Muscle layer of colon (tissue), 2 donors: ENCODE measurements around the gene CACHD1.
"Not testable (repeated sequence)": the region's sequence is repeated elsewhere in the genome, so short reads cannot be mapped to it uniquely, and the experiment has no call there.

Experiments used
- H3K27ac ChIP-seq: one replicate; pipeline ENCODE4 v1.7.0; 2013; ENCODE audit warnings: low read depth, mild to moderate bottlenecking, low read length, moderate library complexity
- H3K27me3 ChIP-seq, 2 donors: one replicate each; pipeline ENCODE4 v1.7.0; 2013; ENCODE audit warnings: low read length in 2 of 2, mild to moderate bottlenecking in 2 of 2; ENCODE audit not compliant: insufficient read depth in 2 of 2, control insufficient read depth in 1 of 2
- H3K36me3 ChIP-seq: one replicate; pipeline ENCODE4 v1.7.0; 2013; ENCODE audit warnings: mild to moderate bottlenecking, low read length; ENCODE audit not compliant: insufficient read depth
- H3K4me1 ChIP-seq: one replicate; pipeline ENCODE4 v1.7.0; 2013; ENCODE audit warnings: mild to moderate bottlenecking, low read length; ENCODE audit not compliant: insufficient read depth
- H3K4me3 ChIP-seq, 2 donors: one replicate each; pipeline ENCODE4 v1.7.0; 2013; ENCODE audit warnings: low read length in 2 of 2, low read depth in 1 of 2, mild to moderate bottlenecking in 1 of 2, moderate library complexity in 1 of 2
- H3K9ac ChIP-seq: one replicate; pipeline ENCODE4 v1.7.0; 2013; ENCODE audit warnings: low read length
- H3K9me3 ChIP-seq: one replicate; pipeline ENCODE4 v1.7.0; 2013; ENCODE audit warnings: mild to moderate bottlenecking, low read length
- donor health status: abdominal sarcoma.
- donor health status: Adenocarcinoma of cecum.

The CACHD1 gene

DNA sequence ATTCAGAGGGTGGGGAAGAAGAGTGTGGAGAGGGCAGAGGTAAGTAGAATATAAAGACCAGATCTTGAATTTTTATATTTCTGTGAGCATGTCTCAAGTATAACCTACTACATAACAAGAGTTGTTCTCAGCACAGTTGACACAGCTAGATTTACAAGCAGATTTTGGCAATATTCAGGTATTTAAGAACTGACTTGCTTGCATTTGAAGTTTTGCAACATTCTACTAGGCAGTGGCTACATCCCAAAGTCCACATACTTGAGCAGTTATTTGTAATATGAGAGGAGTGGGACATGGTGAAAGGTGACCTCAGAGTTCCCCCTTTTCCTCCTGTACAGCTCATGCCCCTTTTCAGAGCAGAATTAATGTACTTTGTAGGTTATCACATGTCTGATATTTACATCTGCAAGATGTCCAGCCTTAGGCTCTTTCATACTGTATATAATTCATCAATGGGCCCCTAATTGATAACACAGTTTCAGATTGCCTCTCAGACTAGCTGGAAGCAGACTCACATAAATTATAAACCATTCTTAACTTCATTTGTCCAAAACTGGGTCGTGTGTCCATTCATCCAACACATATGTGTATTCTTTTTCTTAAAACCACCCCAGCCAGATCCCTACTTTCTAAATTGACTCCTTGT is 138.2 kb downstream of the CACHD1 start:
- Histone ChIP-seq H3K9ac (no peak overlapping the region), H3K4me1 (no peaks in the 10 kb centered on the region), H3K36me3 (no peaks in the 10 kb centered on the region), H3K9me3 (no peaks in the 10 kb centered on the region), H3K27ac (no peak overlapping the region), H3K4me3 (no peak overlapping the region), H3K27me3 (no peaks in the 10 kb centered on the region)

DNA sequence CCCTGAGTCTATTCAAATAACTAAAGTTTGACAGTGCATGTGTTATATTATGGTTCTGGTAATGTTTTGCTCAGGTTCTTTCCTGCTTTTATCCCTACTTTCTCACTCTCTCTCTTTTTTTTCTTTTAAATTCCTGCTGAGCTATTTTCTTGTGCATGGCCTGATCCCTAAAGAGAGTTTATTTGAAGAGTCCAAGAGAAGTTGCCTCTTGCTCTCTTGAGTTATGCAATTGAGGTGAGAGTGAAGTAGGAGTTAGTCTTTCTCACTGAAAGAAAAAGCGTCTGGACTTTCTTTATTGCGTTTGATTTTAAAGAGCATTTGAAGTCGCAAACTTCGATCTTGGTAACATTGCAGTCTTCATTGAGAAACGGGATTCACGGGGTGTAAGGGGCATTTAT is 138.7 kb downstream of the CACHD1 start:
- Histone ChIP-seq H3K36me3 (no peaks in the 10 kb centered on the region), H3K27ac (no peak overlapping the region), H3K4me1 (no peaks in the 10 kb centered on the region), H3K27me3 (no peaks in the 10 kb centered on the region), H3K9ac (no peak overlapping the region), H3K4me3 (no peak overlapping the region), H3K9me3 (no peaks in the 10 kb centered on the region)

DNA sequence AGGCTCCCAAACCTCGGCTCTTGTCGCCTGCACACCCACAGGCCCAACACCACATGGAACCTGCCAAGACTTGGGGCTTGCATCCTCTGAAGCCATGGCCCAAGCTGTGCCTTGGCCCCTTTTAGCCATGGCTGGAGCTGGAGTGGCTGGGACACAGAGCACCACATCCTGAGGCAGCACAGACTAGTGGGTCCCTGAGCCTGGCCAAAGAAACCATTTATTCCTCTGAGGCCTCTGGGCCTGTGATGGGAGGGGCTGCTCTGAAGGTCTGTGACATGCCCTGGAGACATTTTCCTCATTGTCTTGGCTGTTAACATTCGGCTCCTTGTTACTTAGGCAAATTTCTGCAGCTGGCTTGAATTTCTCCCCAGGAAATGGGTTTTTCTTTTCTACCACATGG is 141.0 kb downstream of the CACHD1 start:
- H3K36me3 ChIP-seq, H3K4me3 ChIP-seq, H3K9me3 ChIP-seq, H3K4me1 ChIP-seq, H3K27me3 ChIP-seq, H3K9ac ChIP-seq, H3K27ac ChIP-seq: not testable (repeated sequence)

DNA sequence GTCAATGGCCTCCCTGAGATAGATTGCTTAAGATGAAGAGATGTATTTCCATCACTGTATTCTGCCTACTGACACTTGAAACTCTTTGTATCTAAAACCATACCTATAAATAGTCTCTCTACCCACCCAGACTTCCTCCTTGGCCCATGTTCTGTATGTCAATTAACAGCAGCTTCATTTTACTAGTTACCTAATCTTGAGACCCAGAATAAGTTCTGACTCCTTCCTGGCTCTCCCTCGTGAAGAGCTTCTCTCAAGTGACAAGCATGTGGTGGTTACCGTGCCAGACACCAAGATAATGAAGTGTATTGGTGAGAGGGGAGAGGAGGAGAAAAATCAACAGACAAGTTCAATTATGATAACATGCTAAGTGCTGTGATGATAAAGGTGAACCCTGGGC is 146.1 kb downstream of the CACHD1 start:
- no peaks in the 10 kb centered on the region for H3K36me3 ChIP-seq
- H3K27me3 ChIP-seq = no peaks in the 10 kb centered on the region
- H3K4me1 ChIP-seq = no peaks in the 10 kb centered on the region
- H3K9ac ChIP-seq = no peak overlapping the region
- H3K4me3 ChIP-seq = no peak overlapping the region
- H3K27ac ChIP-seq = no peak overlapping the region
- H3K9me3 ChIP-seq = no peaks in the 10 kb centered on the region

DNA sequence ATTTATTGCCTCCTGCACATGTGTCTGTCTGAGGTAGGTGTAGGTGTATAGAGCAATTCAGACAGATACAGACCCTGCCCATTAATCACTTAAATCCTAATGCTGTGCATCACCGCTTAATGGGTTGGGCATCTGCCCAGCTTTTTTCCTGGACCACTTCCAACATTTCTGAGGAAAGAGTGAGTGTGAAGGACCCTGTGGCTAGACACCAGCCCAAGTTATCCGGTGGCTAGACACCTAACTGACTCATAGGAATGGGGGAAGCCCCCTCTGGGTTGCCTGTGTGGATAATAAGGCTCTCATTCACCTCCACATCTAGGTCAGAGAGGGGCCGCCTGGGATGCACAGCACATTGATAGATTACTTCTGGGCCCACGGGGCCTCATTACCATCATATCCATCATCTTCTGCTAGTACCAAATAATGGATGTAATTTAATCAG is 153.8 kb downstream of the CACHD1 start:
- Histone ChIP-seq H3K27ac (no peak overlapping the region), H3K4me1 (peaks cover 16% of the 10 kb centered on the region), H3K4me3 (no peak overlapping the region), H3K36me3 (no peaks in the 10 kb centered on the region), H3K9ac (no peak overlapping the region), H3K27me3 (no peaks in the 10 kb centered on the region), H3K9me3 (no peaks in the 10 kb centered on the region)

DNA sequence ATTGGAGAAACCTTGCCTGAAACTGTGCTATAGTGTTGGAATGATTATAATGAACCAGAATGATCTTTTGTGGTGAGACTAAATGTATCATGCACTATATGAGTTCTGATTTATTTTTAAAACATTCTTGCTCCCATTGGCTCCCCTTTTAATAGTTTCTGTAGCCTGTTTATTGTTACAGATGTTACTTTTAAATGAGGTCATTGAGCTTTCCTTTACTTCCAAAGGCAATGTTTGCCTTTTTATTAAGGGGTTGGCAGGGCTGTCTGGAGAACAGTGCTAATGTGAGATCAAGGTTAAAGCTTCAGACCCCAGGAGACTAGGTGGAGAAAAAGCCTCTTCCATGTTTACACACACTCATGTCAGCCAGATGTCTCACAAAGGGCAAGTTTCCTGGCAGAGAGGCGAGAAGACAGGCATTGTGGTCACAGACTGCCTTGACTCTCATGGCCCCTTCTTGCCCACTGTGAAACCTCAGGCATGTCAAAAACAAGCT is 154.3 kb downstream of the CACHD1 start:
- H3K4me1 ChIP-seq = peaks cover 16% of the 10 kb centered on the region
- no peak overlapping the region for H3K4me3 ChIP-seq
- H3K36me3 ChIP-seq = no peaks in the 10 kb centered on the region
- no peaks in the 10 kb centered on the region for H3K9me3 ChIP-seq
- H3K9ac ChIP-seq = no peak overlapping the region
- H3K27me3 ChIP-seq = no peaks in the 10 kb centered on the region
- no peak overlapping the region for H3K27ac ChIP-seq

DNA sequence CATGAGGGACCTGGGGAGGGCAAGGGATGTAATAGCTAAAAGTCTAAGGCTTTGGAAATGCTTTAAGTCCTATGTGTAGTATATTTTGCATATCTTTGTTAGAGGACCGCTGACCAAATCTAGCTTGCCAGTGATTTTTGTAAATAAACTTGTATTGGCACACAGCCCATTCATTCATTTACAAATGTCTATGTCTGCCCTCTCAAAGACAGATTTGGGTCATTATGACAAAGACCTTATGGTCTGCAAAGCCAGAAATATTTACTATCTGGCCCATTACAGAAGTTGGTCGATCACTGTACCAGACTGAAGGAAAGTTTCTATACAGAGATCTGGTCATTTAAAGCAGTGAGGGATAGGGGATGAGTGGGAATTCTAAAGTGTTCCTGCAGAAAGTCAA is 154.9 kb downstream of the CACHD1 start:
- Histone ChIP-seq H3K9ac (no peak overlapping the region), H3K4me3 (no peak overlapping the region), H3K36me3 (no peaks in the 10 kb centered on the region), H3K9me3 (no peaks in the 10 kb centered on the region), H3K27me3 (no peaks in the 10 kb centered on the region), H3K27ac (no peak overlapping the region), H3K4me1 (peaks cover 16% of the 10 kb centered on the region)

DNA sequence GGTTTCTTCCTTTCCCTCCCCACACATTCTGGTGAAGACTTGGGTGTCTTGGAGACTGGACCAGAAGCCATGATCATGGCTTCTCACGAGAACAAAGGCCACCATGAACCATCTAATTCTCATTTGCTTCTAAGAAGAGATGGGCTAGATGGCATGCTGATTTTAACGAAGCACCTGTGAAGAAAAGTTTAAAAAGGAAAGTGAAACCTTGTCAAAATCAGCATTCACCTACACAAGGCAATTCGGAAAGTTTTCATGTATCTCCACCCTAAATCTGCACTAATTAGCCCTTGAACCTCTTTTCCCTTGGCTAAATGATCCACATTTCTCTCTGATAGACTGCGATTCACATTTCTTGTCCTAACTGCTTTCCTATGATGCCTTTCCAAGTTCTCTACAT is 160.7 kb downstream of the CACHD1 start:
- Histone ChIP-seq H3K4me3 (no peak overlapping the region), H3K36me3 (no peaks in the 10 kb centered on the region), H3K9ac (no peak overlapping the region), H3K4me1 (no peaks in the 10 kb centered on the region), H3K9me3 (no peaks in the 10 kb centered on the region), H3K27ac (no peak overlapping the region), H3K27me3 (no peaks in the 10 kb centered on the region)

DNA sequence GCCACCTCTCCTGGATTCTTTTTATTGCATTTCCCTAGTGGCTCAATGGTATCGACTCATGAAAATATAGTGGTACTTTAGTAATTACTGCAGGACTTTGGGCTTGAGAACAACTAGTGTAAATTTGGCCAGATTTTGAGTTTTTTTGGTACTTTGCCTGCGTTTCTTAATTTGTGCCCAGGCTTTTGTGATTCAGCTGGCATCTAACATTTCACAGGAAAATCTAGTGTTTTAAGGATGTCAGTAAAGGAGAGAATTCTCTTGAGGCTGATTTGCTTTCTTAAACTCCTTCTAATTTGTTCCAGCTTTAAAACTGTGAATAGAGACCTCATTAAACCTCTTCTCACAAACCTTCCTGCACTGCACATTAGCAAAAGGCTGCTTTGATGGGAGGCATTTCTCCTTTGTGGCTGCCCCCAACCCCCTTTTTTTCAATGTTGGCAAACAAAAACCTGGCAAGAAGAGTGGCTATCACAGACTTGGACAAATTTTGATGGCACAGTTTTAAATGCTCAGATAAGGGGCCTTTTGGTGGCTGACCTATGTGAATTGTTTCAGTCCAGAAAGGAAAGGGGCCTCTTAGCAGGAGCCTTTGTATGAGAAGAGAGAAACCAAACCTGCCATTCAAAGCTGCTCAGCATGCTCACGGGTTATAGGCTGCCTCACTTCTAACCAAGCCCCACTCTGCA is 161.6 kb downstream of the CACHD1 start:
- Histone ChIP-seq H3K36me3 (no peaks in the 10 kb centered on the region), H3K27me3 (no peaks in the 10 kb centered on the region), H3K27ac (no peak overlapping the region), H3K4me3 (no peak overlapping the region), H3K4me1 (no peaks in the 10 kb centered on the region), H3K9me3 (no peaks in the 10 kb centered on the region), H3K9ac (no peak overlapping the region)

DNA sequence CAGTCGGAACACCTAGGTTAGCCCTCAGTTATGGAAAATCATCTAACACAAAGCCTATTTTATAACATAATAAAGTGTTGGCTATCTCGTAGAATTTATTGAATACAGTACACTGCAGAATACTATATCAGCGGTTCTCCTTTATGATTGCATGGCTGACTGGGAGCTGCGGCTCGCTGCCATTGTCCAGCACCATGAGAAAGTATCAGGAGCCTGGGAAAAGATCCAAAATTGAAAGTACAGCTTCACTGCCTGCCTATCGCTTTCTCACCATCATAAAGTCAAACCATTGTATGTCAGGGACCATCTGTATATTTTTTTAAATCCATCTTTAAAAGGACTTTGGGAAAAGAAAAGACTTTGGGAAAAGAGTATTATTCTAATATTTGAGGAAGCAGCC is 163.0 kb downstream of the CACHD1 start:
- Histone ChIP-seq H3K27me3 (no peaks in the 10 kb centered on the region), H3K36me3 (no peaks in the 10 kb centered on the region), H3K4me1 (no peaks in the 10 kb centered on the region), H3K4me3 (no peak overlapping the region), H3K9ac (no peak overlapping the region), H3K27ac (no peak overlapping the region), H3K9me3 (no peaks in the 10 kb centered on the region)

DNA sequence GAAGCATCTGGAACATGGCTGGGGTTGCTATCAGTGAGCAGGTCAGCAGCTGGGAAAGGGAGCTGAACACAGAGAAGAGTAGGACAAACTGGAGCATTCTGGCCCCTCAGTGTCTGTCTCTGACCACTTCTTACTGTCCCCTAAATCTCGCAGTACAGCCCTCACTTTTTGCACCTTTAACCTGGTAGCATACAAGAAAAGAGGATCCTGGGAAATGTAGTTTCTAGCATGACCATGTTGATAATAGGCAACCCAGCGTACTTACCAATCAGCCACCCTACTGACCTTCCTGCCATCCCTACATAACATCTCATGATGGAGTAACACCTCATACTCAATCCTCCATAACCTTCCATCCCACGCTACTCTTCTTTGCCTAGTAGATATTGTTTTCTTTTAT is 175.8 kb downstream of the CACHD1 start:
- no peak overlapping the region for H3K9ac ChIP-seq
- H3K9me3 ChIP-seq = no peaks in the 10 kb centered on the region
- H3K27me3 ChIP-seq = no peaks in the 10 kb centered on the region
- H3K4me3 ChIP-seq = no peak overlapping the region
- no peaks in the 10 kb centered on the region for H3K4me1 ChIP-seq
- H3K36me3 ChIP-seq = peaks cover 10% of the 10 kb centered on the region
- H3K27ac ChIP-seq = no peak overlapping the region

DNA sequence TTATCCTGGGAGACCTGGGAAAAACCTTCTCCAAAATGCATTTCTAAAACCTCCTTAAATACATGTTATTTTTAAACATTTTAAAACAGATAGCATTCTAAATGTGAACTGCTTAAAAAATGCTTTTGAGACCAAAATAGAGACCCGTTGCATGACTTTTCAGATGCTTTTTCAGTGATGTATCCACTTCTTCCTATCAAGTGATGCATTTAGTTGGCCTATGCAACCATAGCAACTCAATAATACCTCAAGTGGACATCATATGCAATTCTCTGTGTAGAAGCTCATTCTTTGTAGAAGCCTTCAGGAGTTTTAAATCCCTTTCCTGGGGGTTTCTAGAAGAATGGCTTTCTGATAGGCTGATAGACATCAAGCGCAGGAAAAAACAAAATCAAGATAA is 180.5 kb downstream of the CACHD1 start:
- Histone ChIP-seq H3K4me1 (no peaks in the 10 kb centered on the region), H3K36me3 (peaks cover 3% of the 10 kb centered on the region), H3K27me3 (no peaks in the 10 kb centered on the region), H3K27ac (no peak overlapping the region), H3K4me3 (no peak overlapping the region), H3K9me3 (no peaks in the 10 kb centered on the region), H3K9ac (no peak overlapping the region)
